ENCODE data around the gene TMEM63C.

DNA sequence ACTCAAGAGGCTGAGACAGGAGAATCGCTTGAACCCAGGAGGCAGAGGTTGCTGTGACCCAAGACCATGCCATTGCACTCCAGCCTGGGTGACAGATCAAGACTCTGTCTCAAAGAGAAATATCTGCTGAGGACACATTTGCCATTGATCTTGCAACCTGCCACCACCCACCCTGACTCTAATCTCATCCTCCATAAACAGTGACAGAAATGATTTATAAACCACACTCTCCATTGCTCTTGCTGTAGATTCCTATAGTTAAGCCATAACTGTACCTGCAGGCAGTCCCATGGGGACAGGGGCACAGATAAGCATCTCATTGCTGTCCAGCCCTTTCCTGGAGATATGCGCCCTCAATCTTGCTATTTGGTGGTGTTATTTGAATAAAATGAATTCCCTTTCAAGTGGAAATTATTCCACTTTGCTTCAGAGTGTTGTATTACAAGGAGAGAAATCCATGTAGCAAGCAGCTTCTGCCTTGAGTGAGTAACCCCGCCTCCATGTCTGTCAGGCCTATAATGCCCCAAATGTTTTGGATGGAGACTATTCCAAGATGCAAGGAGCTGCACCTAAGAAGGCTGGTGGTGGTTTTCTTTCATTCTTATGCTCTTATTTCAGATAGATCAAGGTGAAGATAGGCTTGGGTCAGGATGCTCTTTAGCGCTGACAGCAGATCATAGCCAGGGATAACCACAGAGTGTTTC is 37.0 kb upstream of the TMEM63C start:
- TF ChIP-seq, protein P1, sequence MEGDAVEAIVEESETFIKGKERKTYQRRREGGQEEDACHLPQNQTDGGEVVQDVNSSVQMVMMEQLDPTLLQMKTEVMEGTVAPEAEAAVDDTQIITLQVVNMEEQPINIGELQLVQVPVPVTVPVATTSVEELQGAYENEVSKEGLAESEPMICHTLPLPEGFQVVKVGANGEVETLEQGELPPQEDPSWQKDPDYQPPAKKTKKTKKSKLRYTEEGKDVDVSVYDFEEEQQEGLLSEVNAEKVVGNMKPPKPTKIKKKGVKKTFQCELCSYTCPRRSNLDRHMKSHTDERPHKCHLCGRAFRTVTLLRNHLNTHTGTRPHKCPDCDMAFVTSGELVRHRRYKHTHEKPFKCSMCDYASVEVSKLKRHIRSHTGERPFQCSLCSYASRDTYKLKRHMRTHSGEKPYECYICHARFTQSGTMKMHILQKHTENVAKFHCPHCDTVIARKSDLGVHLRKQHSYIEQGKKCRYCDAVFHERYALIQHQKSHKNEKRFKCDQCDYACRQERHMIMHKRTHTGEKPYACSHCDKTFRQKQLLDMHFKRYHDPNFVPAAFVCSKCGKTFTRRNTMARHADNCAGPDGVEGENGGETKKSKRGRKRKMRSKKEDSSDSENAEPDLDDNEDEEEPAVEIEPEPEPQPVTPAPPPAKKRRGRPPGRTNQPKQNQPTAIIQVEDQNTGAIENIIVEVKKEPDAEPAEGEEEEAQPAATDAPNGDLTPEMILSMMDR (IDR thresholded peaks at IDR 0.05; ENCODE audit: low read length) = no peak
- TF ChIP-seq EZH2 (IDR thresholded peaks at IDR 0.05; ENCODE audit: borderline replicate concordance, low read length) = no peak

Data from OCI-LY1 (cell line).